Central memory CD8-positive, alpha-beta T cell (primary cell): ENCODE results near the gene DDX59.
"Not testable (repeated sequence)": the region's sequence is repeated elsewhere in the genome, so short reads cannot be mapped to it uniquely, and the experiment has no call there.

Experiments
- ATAC-seq: fragments of 150-1000 bp; cut with Tn5 transposase; replicated peaks from 2 replicates; pipeline ENCODE4 v1.10.0; 2022; ENCODE audit warnings: mild to moderate bottlenecking, moderate FRiP score, moderate number of reproducible peaks; ENCODE audit not compliant: poor library complexity, severe bottlenecking; ENCODE audit errors: extremely low read depth
- DNase-seq, 2 donors: peaks; one replicate each; pipeline ENCODE4 v3.0.0; 2021; ENCODE audit warnings: low spot score in 2 of 2
- H3K27ac Mint-ChIP-seq: one replicate; pipeline ENCODE4 v1.8.0; 2022; ENCODE audit warnings: low read depth, mild to moderate bottlenecking, moderate library complexity, mixed read lengths
- H3K27me3 Mint-ChIP-seq: one replicate; pipeline ENCODE4 v1.8.0; 2022; ENCODE audit warnings: mixed read lengths
- H3K36me3 Mint-ChIP-seq: one replicate; pipeline ENCODE4 v1.8.0; 2022; ENCODE audit warnings: mild to moderate bottlenecking, moderate library complexity, mixed read lengths; ENCODE audit not compliant: insufficient read depth
- H3K4me1 Mint-ChIP-seq: one replicate; pipeline ENCODE4 v1.8.0; 2022; ENCODE audit warnings: mixed read lengths
- H3K4me3 Mint-ChIP-seq: one replicate; pipeline ENCODE4 v1.8.0; 2022; ENCODE audit warnings: mild to moderate bottlenecking, moderate library complexity, mixed read lengths
- H3K9me3 Mint-ChIP-seq: one replicate; pipeline ENCODE4 v1.8.0; 2022; ENCODE audit warnings: mixed read lengths

DDX59 gene

GRCh38 chr1:200638073-200638472 is 31.6 kb downstream of the DDX59 start:
- Mint-ChIP-seq H3K4me1 (no peaks in the 10 kb centered on the region), H3K4me3 (no peak overlapping the region), H3K27me3 (no peaks in the 10 kb centered on the region), H3K36me3 (peaks cover 8% of the 10 kb centered on the region), H3K27ac (no peak overlapping the region), H3K9me3 (no peaks in the 10 kb centered on the region)
- ATAC-seq (no peak), DNase-seq (no peak)

DNA sequence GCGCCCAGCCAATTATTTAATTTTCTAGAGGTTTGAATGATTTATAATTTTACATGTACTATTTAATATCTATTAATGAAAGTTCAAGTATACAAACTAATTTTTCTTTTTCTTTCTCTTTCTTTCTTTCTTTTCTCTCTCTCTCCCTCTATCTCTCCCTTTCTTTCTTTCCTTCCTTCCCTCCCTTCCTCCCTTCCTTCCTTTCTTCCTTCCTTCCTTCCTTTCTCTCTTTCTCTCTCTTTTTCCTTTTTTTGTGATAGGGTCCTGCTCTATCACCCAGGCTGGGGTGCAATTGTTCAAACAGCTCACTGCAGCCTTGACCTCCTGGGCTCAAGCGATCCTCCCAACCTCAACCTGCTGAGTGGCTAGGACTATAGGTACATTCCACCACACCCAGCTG is 33.0 kb downstream of the DDX59 start:
- peaks cover 6% of the 10 kb centered on the region for H3K36me3 Mint-ChIP-seq

GRCh38 chr1:200634261-200635122 is 35.2 kb downstream of the DDX59 start:
- Mint-ChIP-seq H3K4me3 (no peak overlapping the region), H3K4me1 (no peaks in the 10 kb centered on the region), H3K27ac (no peak overlapping the region), H3K36me3 (peaks cover 4% of the 10 kb centered on the region), H3K9me3 (no peaks in the 10 kb centered on the region), H3K27me3 (no peaks in the 10 kb centered on the region)
- DNase-seq (no peak), ATAC-seq (no peak)

More for the DNA sequence above, 33.0 kb downstream of the DDX59 start:
- no peaks in the 10 kb centered on the region for H3K4me1 Mint-ChIP-seq
- ATAC-seq (no peak), DNase-seq (no peak)
- H3K4me3 Mint-ChIP-seq = no peak overlapping the region
- H3K27me3 Mint-ChIP-seq = no peaks in the 10 kb centered on the region
- H3K27ac Mint-ChIP-seq = no peak overlapping the region
- no peaks in the 10 kb centered on the region for H3K9me3 Mint-ChIP-seq

GRCh38 chr1:200631375-200631774 is 38.3 kb downstream of the DDX59 start:
- Mint-ChIP-seq H3K36me3 (no peaks in the 10 kb centered on the region), H3K27me3 (no peaks in the 10 kb centered on the region), H3K27ac (no peak overlapping the region), H3K4me3 (no peak overlapping the region), H3K4me1 (peaks cover 17% of the 10 kb centered on the region), H3K9me3 (no peaks in the 10 kb centered on the region)
- DNase-seq (no peak), ATAC-seq (no peak)

DNA sequence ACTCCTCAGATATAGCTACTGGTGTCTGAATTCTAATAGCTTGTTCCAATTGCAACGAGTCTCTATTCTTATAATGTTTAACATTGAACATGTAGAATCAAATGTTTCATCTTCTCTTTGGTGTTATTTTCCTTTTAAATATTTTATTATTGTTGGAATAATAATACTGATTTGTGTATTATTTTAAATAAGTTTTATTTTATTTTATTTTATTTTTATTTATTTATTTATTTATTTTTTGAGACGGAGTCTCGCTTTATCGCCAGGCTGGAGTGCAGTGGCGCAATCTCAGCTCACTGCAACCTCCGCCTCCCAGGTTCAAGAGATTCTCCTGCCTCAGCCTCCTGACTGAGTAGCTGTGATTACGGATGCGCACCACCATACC is 39.2 kb downstream of the DDX59 start:
- not testable (repeated sequence) for H3K36me3 Mint-ChIP-seq, H3K9me3 Mint-ChIP-seq, H3K27ac Mint-ChIP-seq, DNase-seq, ATAC-seq, H3K27me3 Mint-ChIP-seq, H3K4me3 Mint-ChIP-seq
- peaks cover 17% of the 10 kb centered on the region for H3K4me1 Mint-ChIP-seq

DNA sequence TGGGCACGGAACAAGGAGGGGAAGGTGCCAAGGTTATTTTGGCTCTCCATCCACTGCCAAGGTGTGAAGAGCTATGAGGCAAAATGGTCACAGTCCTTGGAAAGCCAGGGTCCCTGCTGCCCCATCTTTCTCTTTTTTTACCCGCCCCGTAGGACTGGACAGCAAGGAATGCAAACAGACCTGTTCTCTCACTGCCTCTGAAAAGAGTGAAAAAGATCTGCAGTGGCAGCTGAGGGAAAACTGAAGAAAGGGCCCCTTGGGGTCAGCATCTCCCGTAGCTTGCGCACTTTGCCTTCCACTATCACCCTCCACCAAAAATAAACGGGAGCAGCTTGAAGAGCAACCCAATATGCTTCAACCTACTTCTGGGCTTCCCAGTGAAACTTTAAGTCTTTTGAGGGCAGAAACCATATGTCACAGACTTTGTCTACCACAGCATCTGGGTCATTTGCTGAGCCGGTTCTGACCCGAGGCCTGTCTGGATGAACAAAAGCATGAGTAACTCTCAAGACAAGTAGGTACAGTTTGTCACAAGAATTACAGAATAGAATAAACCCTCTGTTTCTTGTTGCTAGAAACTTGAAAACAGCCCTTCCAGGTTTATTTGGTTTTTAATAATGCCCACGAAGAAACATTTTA is 39.7 kb downstream of the DDX59 start:
- no peak for DNase-seq
- Mint-ChIP-seq H3K27me3 (no peaks in the 10 kb centered on the region), H3K27ac (no peak overlapping the region), H3K4me3 (no peak overlapping the region), H3K9me3 (no peaks in the 10 kb centered on the region), H3K4me1 (peaks cover 17% of the 10 kb centered on the region), H3K36me3 (no peaks in the 10 kb centered on the region)
- ATAC-seq = no peak

DNA sequence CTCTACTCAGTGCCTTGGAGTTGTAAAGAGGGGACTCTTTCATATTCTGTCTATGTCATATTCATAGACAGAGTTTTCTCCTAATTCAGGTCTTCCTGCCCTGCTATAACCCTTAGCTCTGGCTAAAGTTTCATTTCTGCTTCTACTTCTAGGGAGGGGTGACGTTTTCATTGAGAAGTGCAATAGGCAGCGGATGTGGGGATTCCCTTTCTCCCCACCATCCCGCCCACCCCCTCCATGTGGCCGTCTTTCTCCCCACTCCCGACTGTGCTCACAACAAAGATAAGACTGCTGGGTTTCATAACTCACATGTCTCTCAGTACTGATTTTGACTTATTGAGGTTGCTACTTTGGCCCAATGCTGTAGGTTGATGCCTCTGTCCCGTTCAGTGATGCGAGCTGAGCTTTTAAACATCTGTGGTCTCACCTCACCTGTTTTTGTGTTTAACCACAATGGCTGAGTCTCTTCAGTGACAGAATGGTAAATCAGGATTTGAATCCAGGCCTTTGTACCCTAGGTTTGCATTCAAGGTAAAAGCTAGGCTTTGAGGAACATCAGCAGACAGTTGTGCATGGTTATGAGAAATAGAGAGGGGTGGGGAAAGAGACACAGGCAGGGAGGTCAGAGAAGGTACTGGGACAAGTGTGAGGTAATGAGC is 41.4 kb downstream of the DDX59 start:
- Mint-ChIP-seq H3K4me1 (peaks cover 17% of the 10 kb centered on the region), H3K27ac (no peak overlapping the region), H3K4me3 (peak overlapping the region; percentile 24), H3K36me3 (no peaks in the 10 kb centered on the region), H3K9me3 (no peaks in the 10 kb centered on the region), H3K27me3 (no peaks in the 10 kb centered on the region)
- ATAC-seq = peak; percentile 79
- no peak for DNase-seq

DNA sequence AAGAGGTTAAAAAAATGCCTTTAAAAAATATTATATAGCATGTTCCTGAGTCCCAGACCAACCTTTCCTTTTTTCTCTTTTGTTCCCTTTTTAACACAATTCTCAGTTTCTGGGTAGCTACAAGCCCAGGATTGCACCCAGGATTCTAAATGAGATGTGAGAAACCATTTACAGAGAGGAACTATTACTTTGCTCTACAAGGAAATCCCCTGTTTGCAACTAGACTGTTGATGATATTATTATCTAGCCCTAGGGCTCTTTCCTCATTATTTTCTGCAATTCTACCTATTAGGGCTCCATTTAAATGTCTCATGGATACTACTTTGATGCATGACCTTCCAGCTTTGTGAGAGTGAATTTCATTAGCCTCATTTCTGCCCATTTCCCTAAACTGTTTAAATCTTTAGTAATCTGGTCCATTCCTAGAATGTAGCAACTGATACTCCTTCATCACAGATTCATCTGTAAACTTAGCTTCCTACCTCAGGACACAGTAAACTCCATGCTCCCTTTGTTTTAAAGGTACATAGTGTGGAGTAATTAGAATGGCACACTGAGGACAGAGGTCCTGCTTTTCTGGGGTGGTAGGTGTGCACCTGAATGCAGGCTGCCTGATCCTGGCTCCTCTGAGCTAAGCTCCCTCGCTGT is 42.0 kb downstream of the DDX59 start:
- ATAC-seq (no peak), DNase-seq (no peak)
- H3K27me3 Mint-ChIP-seq = no peaks in the 10 kb centered on the region
- no peaks in the 10 kb centered on the region for H3K36me3 Mint-ChIP-seq
- peak overlapping the region; percentile 24 for H3K4me3 Mint-ChIP-seq
- peaks cover 17% of the 10 kb centered on the region for H3K4me1 Mint-ChIP-seq
- no peaks in the 10 kb centered on the region for H3K9me3 Mint-ChIP-seq
- H3K27ac Mint-ChIP-seq = no peak overlapping the region

DNA sequence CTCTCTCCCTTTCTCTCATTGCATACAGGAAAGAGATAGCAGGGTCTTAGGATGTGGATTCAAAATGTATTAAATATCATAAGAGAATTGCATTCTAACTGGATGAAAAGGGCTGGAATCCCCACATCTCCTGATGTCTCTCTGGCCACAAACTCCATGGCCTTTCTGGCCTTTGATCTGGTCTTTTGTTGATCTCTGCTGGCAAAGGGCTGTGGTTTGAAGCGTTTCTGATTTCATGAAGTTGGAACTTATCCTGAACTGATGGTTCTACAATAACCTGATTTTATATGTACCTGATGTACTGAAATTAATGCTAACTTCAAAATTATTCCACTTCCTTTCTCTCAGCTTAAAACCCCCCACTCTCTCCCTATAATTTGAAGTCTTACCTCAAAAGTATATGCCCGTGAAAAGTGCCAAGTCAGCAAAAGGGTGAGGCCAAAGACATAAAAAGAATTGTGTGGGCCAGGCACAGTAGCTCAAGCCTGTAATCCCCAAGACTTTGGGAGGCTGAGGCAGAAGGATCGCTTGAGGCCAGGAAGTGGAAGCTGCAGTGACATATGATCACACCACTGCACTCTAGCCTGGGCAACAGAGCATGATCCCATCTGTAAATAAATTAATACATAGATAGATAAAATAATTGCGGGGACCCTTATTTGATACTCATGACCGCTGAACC is 42.7 kb downstream of the DDX59 start:
- H3K36me3 Mint-ChIP-seq = no peaks in the 10 kb centered on the region
- no peaks in the 10 kb centered on the region for H3K27me3 Mint-ChIP-seq
- no peak overlapping the region for H3K4me3 Mint-ChIP-seq
- H3K27ac Mint-ChIP-seq = no peak overlapping the region
- ATAC-seq (no peak), DNase-seq (no peak)
- no peaks in the 10 kb centered on the region for H3K9me3 Mint-ChIP-seq
- peaks cover 17% of the 10 kb centered on the region for H3K4me1 Mint-ChIP-seq

- Mint-ChIP-seq H3K27ac (no peak overlapping the region), H3K36me3 (peaks cover 2% of the 10 kb centered on the region), H3K4me1 (peaks cover 24% of the 10 kb centered on the region), H3K27me3 (no peaks in the 10 kb centered on the region), H3K4me3 (no peak overlapping the region), H3K9me3 (no peaks in the 10 kb centered on the region)
- DNase-seq (no peak), ATAC-seq (no peak)
Observed at GRCh38 chr1:200625381-200625824, 44.3 kb downstream of the DDX59 start.

DNA sequence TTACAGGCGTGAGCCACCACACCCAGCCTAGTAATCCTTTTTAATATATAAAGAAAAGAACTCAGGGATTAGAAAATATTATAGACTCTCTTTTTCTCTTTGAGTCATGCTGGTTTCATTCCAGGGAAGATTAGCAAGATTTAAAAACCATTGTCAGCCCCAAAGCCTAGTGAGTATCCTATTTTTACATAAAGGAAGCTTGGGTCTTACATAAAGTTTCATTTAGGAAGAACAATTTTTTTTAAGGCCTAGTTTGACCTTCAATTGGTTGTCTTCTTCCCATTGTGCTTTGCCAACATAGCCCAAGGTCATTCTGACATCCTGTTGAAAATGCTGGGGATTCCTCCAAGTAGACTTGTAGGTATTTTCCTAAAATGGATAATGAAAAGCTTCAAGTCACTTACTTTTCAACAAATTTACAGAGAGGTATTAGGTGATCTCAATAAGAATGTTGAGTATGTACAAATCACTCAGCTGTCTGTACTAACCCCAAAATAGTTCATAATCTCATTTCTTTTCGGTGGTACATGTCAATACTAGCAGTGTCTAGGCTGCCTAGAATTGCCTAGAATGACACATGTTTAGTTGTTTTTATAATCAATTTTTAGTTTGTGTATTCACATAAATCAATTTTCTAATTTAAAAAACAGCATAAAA is 44.9 kb downstream of the DDX59 start:
- no peaks in the 10 kb centered on the region for H3K9me3 Mint-ChIP-seq
- no peak overlapping the region for H3K4me3 Mint-ChIP-seq
- DNase-seq = no peak
- no peak overlapping the region for H3K27ac Mint-ChIP-seq
- H3K27me3 Mint-ChIP-seq = no peaks in the 10 kb centered on the region
- ATAC-seq = no peak
- peaks cover 25% of the 10 kb centered on the region for H3K4me1 Mint-ChIP-seq
- H3K36me3 Mint-ChIP-seq = peaks cover 2% of the 10 kb centered on the region
